IPS-18c (cell line): Measurements from ENCODE around the gene ZNF700.
"Not testable (repeated sequence)": the region's sequence is repeated elsewhere in the genome, so short reads cannot be mapped to it uniquely, and the experiment has no call there.

Experiments used
- H3K4me3 ChIP-seq: 2 replicates; pipeline ENCODE4 v1.7.0; 2013; ENCODE audit warnings: low read depth, mild to moderate bottlenecking, low read length, moderate library complexity; ENCODE audit not compliant: insufficient read depth
- H3K9me3 ChIP-seq: one replicate; pipeline ENCODE4 v1.6.1; 2013; ENCODE audit warnings: mild to moderate bottlenecking, low read length, moderate library complexity; ENCODE audit not compliant: control insufficient read depth, insufficient read depth

Gene ZNF700

DNA sequence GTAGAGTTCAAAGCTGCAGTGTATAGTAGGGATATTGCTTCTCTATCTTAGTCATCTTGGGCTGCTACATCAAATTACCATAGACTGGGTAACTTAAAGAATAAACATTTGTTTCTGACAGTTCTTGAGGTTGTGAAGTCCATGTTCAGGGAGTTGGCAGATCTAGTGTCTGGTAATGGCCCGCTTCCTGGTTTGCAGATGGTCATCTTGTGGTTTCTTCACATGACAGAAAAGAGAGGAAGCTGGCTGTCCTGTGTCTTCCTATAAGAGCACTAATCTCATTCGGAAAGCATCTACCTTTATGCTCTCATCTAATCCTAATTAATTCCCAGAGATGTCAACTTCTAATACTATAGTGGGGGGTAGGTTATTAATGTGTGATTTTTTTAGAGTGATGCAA lies 46.1 kb downstream of the ZNF700 start:
- H3K4me3 ChIP-seq: no peak overlapping the region

GRCh38 chr19:11973019-11973810 lies 48.3 kb downstream of the ZNF700 start:
- Histone ChIP-seq H3K4me3 (no peak overlapping the region), H3K9me3 (peaks cover 16% of the 10 kb centered on the region)

More for the DNA sequence above, 46.1 kb downstream of the ZNF700 start:
- H3K9me3 ChIP-seq: peaks cover 6% of the 10 kb centered on the region

- H3K9me3 ChIP-seq: peaks cover 31% of the 10 kb centered on the region
- H3K4me3 ChIP-seq: no peak overlapping the region
These were observed 53.7 kb downstream of the ZNF700 start for GRCh38 chr19:11978492-11979100.

DNA sequence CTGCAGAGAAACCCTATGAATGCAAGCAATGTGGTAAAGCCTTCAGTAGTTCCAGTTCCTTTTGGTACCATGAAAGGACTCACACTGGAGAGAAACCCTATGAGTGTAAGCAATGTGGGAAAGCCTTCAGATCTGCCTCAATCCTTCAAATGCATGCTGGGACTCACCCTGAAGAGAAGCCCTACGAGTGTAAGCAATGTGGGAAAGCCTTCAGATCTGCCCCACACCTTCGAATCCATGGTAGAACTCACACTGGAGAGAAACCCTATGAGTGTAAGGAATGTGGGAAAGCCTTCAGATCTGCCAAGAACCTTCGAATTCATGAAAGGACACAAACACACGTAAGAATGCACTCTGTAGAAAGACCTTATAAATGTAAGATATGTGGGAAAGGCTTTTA lies 54.6 kb downstream of the ZNF700 start:
- H3K9me3 ChIP-seq: peaks cover 31% of the 10 kb centered on the region

DNA sequence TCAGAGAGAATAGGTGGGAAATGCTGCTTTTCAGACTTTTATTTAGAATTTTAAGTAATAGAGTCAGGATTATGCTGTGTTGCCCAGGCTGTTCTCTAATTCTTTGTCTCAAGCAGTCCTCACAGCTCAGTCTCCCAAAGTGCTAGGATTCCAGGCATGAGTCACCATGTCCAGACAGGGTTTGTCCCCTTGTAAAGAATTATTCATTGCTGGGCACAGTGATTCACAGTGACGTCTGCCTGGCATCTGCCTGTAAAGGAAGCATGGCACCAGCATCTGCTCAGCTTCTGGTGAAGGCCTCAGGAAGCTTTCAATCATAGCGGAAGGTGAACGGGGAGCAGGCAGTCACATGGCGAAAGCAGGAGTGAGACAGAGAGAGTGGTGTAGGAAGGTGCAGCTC lies 57.6 kb downstream of the ZNF700 start:
- Histone ChIP-seq H3K4me3 (no peak overlapping the region), H3K9me3 (peaks cover 27% of the 10 kb centered on the region)

More for the DNA sequence above, 54.6 kb downstream of the ZNF700 start:
- H3K4me3 ChIP-seq: no peak overlapping the region

GRCh38 chr19:11984986-11985385 lies 60.1 kb downstream of the ZNF700 start:
- peaks cover 16% of the 10 kb centered on the region for H3K9me3 ChIP-seq
- H3K4me3 ChIP-seq: no peak overlapping the region

DNA sequence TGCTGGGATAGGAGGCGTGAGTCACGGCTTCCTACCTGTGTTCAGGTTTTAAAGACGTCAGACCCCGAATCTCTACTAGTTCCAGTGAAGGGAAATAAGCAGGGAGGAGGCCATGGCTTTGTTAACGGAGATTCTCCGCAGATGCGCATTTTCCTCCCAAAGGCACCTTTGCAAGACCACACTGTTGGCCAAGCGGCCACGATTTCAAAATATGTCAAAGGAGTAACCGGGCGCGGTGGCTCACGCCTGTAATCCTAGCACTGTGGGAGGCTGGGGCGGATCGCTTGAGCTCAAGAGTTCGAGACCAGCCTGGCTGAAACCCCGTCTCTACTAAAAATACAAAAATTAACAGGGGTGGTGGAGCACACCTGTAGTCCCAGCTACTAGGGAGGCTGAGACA lies 61.8 kb downstream of the ZNF700 start:
- Histone ChIP-seq H3K4me3 (no peak overlapping the region; the same call in 1 of the 2 replicates), H3K9me3 (peaks cover 10% of the 10 kb centered on the region)

DNA sequence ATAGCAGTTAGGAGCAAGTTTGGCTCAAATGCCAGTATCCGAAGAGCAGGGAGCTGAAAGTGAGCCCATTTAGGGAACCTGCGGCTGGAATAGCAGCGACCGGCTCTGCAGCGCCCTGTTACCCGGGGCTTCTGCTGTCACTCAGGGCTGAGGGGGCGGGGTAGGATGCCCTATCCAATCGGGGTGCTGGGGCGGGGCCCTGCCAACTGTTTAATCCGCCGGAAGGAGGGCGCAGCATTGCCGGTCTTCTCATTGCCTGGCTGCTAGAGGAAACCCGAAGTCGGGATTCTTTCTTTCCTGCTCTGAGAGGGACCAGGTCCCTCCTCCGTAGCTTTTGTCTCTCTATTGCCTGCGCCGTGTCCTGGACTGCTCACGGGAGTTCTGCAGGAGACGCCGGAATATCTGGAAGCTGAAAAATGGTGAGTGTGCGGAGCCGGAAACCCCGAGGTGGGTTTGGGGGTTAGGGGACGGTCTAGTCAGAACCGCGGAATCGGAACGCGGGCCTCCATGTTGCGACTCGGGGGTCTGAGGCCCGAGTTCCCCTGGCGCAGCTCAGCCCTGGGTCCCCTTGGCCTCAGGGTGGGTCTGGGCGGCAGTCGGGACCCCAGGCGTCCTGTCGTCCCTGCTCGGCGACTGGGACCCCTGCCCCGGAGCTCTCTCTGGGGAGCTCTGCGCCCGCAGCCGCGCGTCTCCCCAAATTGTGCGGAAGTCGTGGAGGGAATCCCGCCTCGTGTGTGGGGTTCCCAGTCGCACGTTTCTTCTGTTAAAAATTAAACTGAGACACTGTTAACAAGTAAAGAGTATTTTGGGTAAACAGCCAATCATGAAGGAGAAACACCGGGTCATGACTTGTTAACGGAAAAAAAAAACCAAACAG lies 62.7 kb downstream of the ZNF700 start:
- Histone ChIP-seq H3K9me3 (peaks cover 10% of the 10 kb centered on the region), H3K4me3 (peak overlapping the region; percentile 79)

GRCh38 chr19:11989112-11989456 lies 64.2 kb downstream of the ZNF700 start:
- peaks cover 8% of the 10 kb centered on the region for H3K9me3 ChIP-seq
- no peak overlapping the region for H3K4me3 ChIP-seq

GRCh38 chr19:11991921-11992320 lies 67.0 kb downstream of the ZNF700 start:
- H3K4me3 ChIP-seq, H3K9me3 ChIP-seq: not testable (repeated sequence)

GRCh38 chr19:11995174-11995573 lies 70.3 kb downstream of the ZNF700 start:
- Histone ChIP-seq H3K4me3 (no peak overlapping the region), H3K9me3 (no peaks in the 10 kb centered on the region)
